ENCODE results near the gene LUZP1. TPM values are rescaled to one million over a fixed set of nuclear protein-coding genes. Genes with fewer than 3 reads are reported as not detected.
"Not testable (repeated sequence)": the region's sequence is repeated elsewhere in the genome, so short reads cannot be mapped to it uniquely, and the experiment has no call there.

LUZP1 gene
- total and polyA plus RNA-seq, 4 donors = 5.9 to 42.1 (median 23.7) TPM

DNA sequence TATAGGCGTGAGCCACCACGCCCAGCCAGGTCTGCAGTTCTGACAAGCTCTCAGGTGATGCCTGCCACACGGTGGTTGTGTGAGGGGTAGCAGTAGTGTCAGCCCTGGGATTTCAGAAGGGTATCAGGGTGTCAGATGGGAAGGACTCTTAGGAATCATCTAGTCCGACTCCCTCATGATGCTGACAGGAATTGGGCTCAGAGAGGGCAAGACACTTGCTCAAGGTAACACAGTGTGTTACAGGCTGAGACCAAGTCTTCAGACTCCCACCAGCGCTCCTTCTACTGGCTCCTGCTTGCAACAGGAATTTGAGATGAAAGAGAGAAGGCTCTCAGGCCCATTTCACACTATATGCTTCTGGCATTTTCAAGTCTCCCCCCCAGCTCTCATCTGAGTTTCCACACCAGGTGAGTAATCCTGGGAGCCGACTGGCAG lies 41.7 kb upstream of the LUZP1 start:
- no peak for ATAC-seq (ENCODE audit: low FRiP score)

DNA sequence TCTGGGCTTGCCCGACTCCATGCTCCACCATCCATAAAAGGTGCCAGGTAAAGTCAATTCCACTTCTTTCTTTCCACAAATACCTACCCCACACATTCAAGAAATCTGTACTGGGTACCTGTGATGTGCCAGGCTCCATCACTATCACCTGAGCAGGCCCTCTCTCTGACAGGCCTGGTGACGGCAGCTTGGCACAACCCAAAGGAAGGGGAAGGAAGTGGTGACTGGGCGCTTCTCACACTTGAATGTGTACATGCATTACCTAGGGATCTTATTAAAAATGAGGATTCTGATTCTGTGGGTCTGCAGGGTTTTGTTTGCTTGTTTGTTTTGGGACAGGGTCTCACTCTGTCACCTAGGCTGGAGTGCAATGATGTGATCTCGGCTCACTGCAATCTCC lies 41.1 kb upstream of the LUZP1 start:
- intact Hi-C loops (cut with DNase I) = no loop called here
- H3K27ac ChIP-seq (ENCODE audit: low read depth in 1 of 2, low read length in 2 of 2) = no peak overlapping the region
- WGBS, 2 donors = 81 to 83% methylated on average over 4 of the region's 4 CpGs
- DNase-seq (no peak), ATAC-seq (ENCODE audit: low FRiP score) (no peak)
- no peak overlapping the region for H3K4me3 ChIP-seq (ENCODE audit: low read length in 2 of 2)
- H3K27me3 ChIP-seq (ENCODE audit: control insufficient read depth in 1 of 2, insufficient read depth in 2 of 2, low read length in 1 of 2) = no peaks in the 10 kb centered on the region
- H3K4me1 ChIP-seq (ENCODE audit: control insufficient read depth in 1 of 2, insufficient read depth in 2 of 2, low read length in 2 of 2) = no peaks in the 10 kb centered on the region
- no peaks in the 10 kb centered on the region for H3K9me3 ChIP-seq (ENCODE audit: control insufficient read depth, low read length)
- H3K36me3 ChIP-seq (ENCODE audit: control insufficient read depth in 1 of 2, insufficient read depth in 2 of 2, low read length in 1 of 2) = no peaks in the 10 kb centered on the region

More for the DNA sequence above, 41.7 kb upstream of the LUZP1 start:
- Histone ChIP-seq H3K4me1 (ENCODE audit: control insufficient read depth in 1 of 2, insufficient read depth in 2 of 2, low read length in 2 of 2) (no peaks in the 10 kb centered on the region), H3K9me3 (ENCODE audit: control insufficient read depth, low read length) (no peaks in the 10 kb centered on the region), H3K36me3 (ENCODE audit: control insufficient read depth in 1 of 2, insufficient read depth in 2 of 2, low read length in 1 of 2) (no peaks in the 10 kb centered on the region), H3K4me3 (ENCODE audit: low read length in 2 of 2) (no peak overlapping the region), H3K27me3 (ENCODE audit: control insufficient read depth in 1 of 2, insufficient read depth in 2 of 2, low read length in 1 of 2) (no peaks in the 10 kb centered on the region), H3K27ac (ENCODE audit: low read depth in 1 of 2, low read length in 2 of 2) (no peak overlapping the region)
- intact Hi-C loops (cut with DNase I) = no loop called here
- WGBS, 2 donors = 38 to 47% methylated on average over 6 of the region's 6 CpGs
- no peak for DNase-seq

DNA sequence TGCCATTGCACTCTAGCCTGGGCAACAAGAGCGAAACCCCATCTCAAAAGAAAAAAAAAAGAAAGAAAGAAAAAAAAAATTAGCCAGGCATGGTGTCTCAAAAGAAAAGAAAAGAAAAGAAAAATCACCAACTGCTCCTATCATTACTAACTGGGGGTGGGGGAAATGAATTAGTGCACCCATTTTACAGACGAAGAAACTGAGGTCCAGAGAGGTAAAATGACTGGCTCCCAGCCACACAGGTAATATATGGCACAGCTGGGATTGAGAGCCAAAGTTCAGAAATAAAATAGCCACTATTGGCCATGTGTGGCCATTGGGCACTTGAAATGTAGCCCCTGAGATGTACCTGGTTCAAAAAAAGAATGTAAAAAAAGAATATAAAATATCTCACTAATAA lies 39.9 kb upstream of the LUZP1 start:
- 80 to 91% methylated on average over 2 of the region's 2 CpGs for WGBS, 2 donors
- H3K9me3 ChIP-seq (ENCODE audit: control insufficient read depth, low read length) = no peaks in the 10 kb centered on the region
- H3K36me3 ChIP-seq (ENCODE audit: control insufficient read depth in 1 of 2, insufficient read depth in 2 of 2, low read length in 1 of 2) = no peaks in the 10 kb centered on the region
- no peak overlapping the region for H3K4me3 ChIP-seq (ENCODE audit: low read length in 2 of 2)
- no peaks in the 10 kb centered on the region for H3K4me1 ChIP-seq (ENCODE audit: control insufficient read depth in 1 of 2, insufficient read depth in 2 of 2, low read length in 2 of 2)
- intact Hi-C loops (cut with DNase I) = no loop called here
- DNase-seq = no peak
- H3K27me3 ChIP-seq (ENCODE audit: control insufficient read depth in 1 of 2, insufficient read depth in 2 of 2, low read length in 1 of 2) = no peaks in the 10 kb centered on the region
- ATAC-seq (ENCODE audit: low FRiP score) = no peak
- H3K27ac ChIP-seq (ENCODE audit: low read depth in 1 of 2, low read length in 2 of 2) = no peak overlapping the region

DNA sequence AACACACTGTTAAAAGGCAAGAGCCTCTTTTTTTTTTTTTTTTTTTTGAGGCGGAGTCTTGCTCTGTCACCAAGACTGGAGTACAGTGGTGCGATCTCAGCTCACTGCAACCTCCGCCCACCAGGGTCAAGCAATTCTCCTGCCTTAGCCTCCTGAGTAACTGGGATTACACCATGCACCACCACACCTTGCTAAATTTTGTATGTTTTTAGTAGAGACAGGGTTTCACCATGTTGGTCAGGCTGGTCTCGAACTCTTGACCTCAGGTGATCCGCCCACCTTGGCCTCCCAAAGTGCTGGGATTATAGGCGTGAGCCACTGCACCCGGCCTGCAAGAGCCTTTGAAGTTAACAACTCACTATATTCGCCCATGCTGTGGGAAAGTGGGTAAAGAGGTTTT lies 39.1 kb upstream of the LUZP1 start:
- ATAC-seq (ENCODE audit: low FRiP score); H3K36me3 ChIP-seq (ENCODE audit: control insufficient read depth in 1 of 2, insufficient read depth in 2 of 2, low read length in 1 of 2); intact Hi-C loops (cut with DNase I): not testable (repeated sequence)

DNA sequence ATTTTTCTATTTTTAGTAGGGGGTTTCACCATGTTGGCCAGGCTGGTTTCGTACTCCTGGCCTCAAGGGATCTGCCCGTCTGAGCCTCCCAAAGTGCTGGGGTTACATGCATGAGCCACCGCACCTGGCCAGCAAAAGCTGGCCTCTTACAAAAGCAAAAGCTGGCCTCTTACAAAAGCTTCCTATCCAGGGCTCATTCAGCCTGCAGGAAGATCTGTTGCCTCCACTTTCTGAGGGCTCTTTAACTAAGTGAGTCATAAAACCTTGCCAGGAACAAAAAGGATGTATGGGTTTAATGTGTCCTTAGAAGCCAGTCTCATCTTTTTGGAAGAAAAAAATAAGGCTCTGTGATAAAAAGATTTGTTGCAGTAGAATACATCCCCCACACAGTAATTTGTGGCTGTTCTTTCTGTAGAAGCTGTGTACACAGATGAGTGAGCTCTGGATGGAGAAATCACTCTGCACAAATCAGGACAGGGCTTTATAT lies 33.6 kb upstream of the LUZP1 start:
- Histone ChIP-seq H3K4me3 (ENCODE audit: low read length in 2 of 2) (no peak overlapping the region), H3K27me3 (ENCODE audit: control insufficient read depth in 1 of 2, insufficient read depth in 2 of 2, low read length in 1 of 2) (no peaks in the 10 kb centered on the region), H3K27ac (ENCODE audit: low read depth in 1 of 2, low read length in 2 of 2) (no peak overlapping the region), H3K4me1 (ENCODE audit: control insufficient read depth in 1 of 2, insufficient read depth in 2 of 2, low read length in 2 of 2) (no peaks in the 10 kb centered on the region), H3K9me3 (ENCODE audit: control insufficient read depth, low read length) (no peaks in the 10 kb centered on the region), H3K36me3 (ENCODE audit: control insufficient read depth in 1 of 2, insufficient read depth in 2 of 2, low read length in 1 of 2) (no peaks in the 10 kb centered on the region)
- intact Hi-C loops (cut with DNase I) = no loop called here
- 51 to 52% methylated on average over 3 of the region's 3 CpGs for WGBS, 2 donors
- ATAC-seq (ENCODE audit: low FRiP score) = no peak
- DNase-seq = no peak

More for the DNA sequence above, 39.1 kb upstream of the LUZP1 start:
- not testable (repeated sequence) for H3K4me1 ChIP-seq (ENCODE audit: control insufficient read depth in 1 of 2, insufficient read depth in 2 of 2, low read length in 2 of 2); H3K4me3 ChIP-seq (ENCODE audit: low read length in 2 of 2); H3K9me3 ChIP-seq (ENCODE audit: control insufficient read depth, low read length); DNase-seq; H3K27ac ChIP-seq (ENCODE audit: low read depth in 1 of 2, low read length in 2 of 2); H3K27me3 ChIP-seq (ENCODE audit: control insufficient read depth in 1 of 2, insufficient read depth in 2 of 2, low read length in 1 of 2)
- WGBS, 2 donors = 92 to 93% methylated on average over 8 of the region's 8 CpGs

DNA sequence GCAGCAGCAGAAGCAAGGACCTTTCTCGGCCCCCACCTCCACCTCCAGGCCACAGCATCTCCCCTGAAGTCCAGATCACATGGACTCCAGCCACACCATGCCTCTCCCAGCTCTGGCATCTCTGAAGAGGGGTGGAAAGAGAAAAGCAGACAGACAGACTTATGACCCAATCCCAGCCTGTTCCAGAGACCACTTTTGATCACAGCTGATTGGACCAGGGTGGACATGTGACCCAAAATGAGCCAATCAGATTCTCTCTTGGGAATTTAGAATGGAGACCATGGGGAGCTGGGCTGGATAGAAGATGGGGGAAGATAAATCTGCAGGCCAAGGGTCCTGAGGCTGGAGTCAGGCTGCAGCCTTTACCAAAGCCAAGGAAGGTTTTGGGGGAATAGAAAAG lies 32.2 kb upstream of the LUZP1 start:
- intact Hi-C loops (cut with DNase I) = no loop called here
- DNase-seq (no peak), ATAC-seq (ENCODE audit: low FRiP score) (no peak)
- no peak overlapping the region for H3K27ac ChIP-seq (ENCODE audit: low read depth in 1 of 2, low read length in 2 of 2)
- no peaks in the 10 kb centered on the region for H3K4me1 ChIP-seq (ENCODE audit: control insufficient read depth in 1 of 2, insufficient read depth in 2 of 2, low read length in 2 of 2)
- H3K36me3 ChIP-seq (ENCODE audit: control insufficient read depth in 1 of 2, insufficient read depth in 2 of 2, low read length in 1 of 2) = no peaks in the 10 kb centered on the region
- no peaks in the 10 kb centered on the region for H3K27me3 ChIP-seq (ENCODE audit: control insufficient read depth in 1 of 2, insufficient read depth in 2 of 2, low read length in 1 of 2)
- no peak overlapping the region for H3K4me3 ChIP-seq (ENCODE audit: low read length in 2 of 2)
- no peaks in the 10 kb centered on the region for H3K9me3 ChIP-seq (ENCODE audit: control insufficient read depth, low read length)
- WGBS, 2 donors = 80 to 97% methylated on average over 1 of the region's 1 CpG

DNA sequence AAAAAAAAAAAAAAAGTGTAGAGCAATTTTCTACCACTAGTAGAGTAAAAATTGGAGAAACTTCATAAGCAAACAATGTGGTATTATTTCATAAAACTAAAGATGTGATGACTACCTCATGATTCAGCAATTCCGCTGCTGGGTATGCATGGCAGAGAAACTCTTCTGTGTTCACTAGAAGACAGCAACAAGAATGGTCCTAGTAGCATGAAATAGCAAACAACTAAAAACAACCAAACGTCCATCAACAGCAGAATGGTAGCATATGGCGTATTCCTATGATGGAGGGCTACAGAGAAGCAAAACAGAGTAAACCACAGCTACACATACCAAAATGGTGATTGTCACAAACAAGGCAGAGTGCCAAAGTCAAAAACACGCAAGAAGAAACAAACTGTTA lies 29.7 kb upstream of the LUZP1 start:
- Histone ChIP-seq H3K27me3 (ENCODE audit: control insufficient read depth in 1 of 2, insufficient read depth in 2 of 2, low read length in 1 of 2) (no peaks in the 10 kb centered on the region), H3K27ac (ENCODE audit: low read depth in 1 of 2, low read length in 2 of 2) (no peak overlapping the region), H3K4me3 (ENCODE audit: low read length in 2 of 2) (no peak overlapping the region), H3K9me3 (ENCODE audit: control insufficient read depth, low read length) (no peaks in the 10 kb centered on the region), H3K36me3 (ENCODE audit: control insufficient read depth in 1 of 2, insufficient read depth in 2 of 2, low read length in 1 of 2) (no peaks in the 10 kb centered on the region), H3K4me1 (ENCODE audit: control insufficient read depth in 1 of 2, insufficient read depth in 2 of 2, low read length in 2 of 2) (no peaks in the 10 kb centered on the region)
- intact Hi-C loops (cut with DNase I) = no loop called here
- DNase-seq (no peak), ATAC-seq (ENCODE audit: low FRiP score) (no peak)
- WGBS, 2 donors = 32 to 41% methylated on average over 4 of the region's 4 CpGs

DNA sequence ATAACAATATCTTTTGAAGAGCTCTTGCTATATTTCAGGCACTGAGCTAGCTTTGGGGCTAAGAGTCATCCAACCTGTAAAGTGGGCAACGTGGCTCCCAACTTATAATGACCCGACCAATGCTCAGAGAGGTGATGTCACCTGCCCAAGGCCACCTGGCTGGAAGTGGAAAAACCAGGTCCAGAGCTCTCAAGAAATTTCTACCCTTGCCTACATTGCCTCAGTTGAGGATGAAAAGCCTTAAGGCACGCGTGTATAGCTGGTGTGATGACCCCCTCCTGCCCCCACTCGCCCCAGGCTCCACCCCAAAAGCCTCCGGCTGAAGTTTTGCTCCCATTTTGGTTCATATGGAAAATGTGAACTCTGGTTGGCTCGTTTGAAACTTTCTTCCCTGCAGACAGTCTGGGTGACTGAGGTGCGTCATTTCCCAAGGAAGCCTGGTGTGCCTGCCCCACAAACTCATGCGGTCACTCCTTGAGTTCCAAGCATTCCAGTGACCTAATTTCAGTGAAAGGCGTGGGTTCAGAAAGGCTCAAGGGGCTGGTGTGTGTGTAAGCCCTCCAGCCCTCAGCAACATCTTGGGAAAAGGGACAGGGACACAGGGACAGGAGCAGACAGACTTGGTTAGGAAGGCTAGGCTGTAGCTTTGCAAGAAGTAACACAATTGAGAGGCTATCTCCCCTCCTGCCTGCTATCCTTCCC lies 28.1 kb upstream of the LUZP1 start:
- no peaks in the 10 kb centered on the region for H3K27me3 ChIP-seq (ENCODE audit: control insufficient read depth in 1 of 2, insufficient read depth in 2 of 2, low read length in 1 of 2)
- H3K36me3 ChIP-seq (ENCODE audit: control insufficient read depth in 1 of 2, insufficient read depth in 2 of 2, low read length in 1 of 2) = no peaks in the 10 kb centered on the region
- ATAC-seq (ENCODE audit: low FRiP score) = no peak
- H3K4me3 ChIP-seq (ENCODE audit: low read length in 2 of 2) = no peak overlapping the region
- 40 to 44% methylated on average over 10 of the region's 10 CpGs for WGBS, 2 donors
- DNase-seq = no peak
- no peak overlapping the region for H3K27ac ChIP-seq (ENCODE audit: low read depth in 1 of 2, low read length in 2 of 2)
- intact Hi-C loops (cut with DNase I) = no loop called here
- H3K4me1 ChIP-seq (ENCODE audit: control insufficient read depth in 1 of 2, insufficient read depth in 2 of 2, low read length in 2 of 2) = no peaks in the 10 kb centered on the region
- no peaks in the 10 kb centered on the region for H3K9me3 ChIP-seq (ENCODE audit: control insufficient read depth, low read length)
